SK-N-MC (cell line): ENCODE data around the gene NUDT9.
"Not testable (repeated sequence)": the region's sequence is repeated elsewhere in the genome, so short reads cannot be mapped to it uniquely, and the experiment has no call there.

ENCODE experiments used
- DNase-seq: peaks from one replicate; pipeline ENCODE4 v3.0.0-alpha.2; 2011; ENCODE audit warnings: low read depth, low spot score
- H3K27ac ChIP-seq: fragments of 200-600 bp; sonication (generic); 2 replicates; pipeline ENCODE4 v1.5.1; 2016; ENCODE audit warnings: mixed run types
- H3K36me3 ChIP-seq: fragments of 200-600 bp; sonication (generic); 2 replicates; pipeline ENCODE4 v1.6.1; 2017; ENCODE audit warnings: antibody characterized with exemption, low read length, mixed read lengths; ENCODE audit not compliant: insufficient read depth
- H3K4me3 ChIP-seq: fragments of 200-600 bp; sonication (generic); 2 replicates; pipeline ENCODE4 v1.5.1; 2016
- H3K9ac ChIP-seq: fragments of 200-600 bp; sonication (generic); 2 replicates; pipeline ENCODE4 v1.8.0; 2017; ENCODE audit warnings: mixed run types, mixed read lengths; ENCODE audit not compliant: insufficient read length
- H3K9me3 ChIP-seq: fragments of 200-600 bp; sonication (generic); 2 replicates; pipeline ENCODE4 v1.6.1; 2017; ENCODE audit warnings: low read depth, mild to moderate bottlenecking, antibody characterized with exemption, low read length, moderate library complexity, mixed read lengths
- EZH2 ChIP-seq: fragments of 200-600 bp; sonication (generic); IDR thresholded peaks from one replicate; pipeline ENCODE4 v1.6.1; 2017; ENCODE audit warnings: antibody characterized with exemption
- FOXP2 ChIP-seq: optimal IDR thresholded peaks from 2 replicates; pipeline ENCODE3; 2011; ENCODE audit warnings: mild to moderate bottlenecking, moderate library complexity; ENCODE audit not compliant: insufficient read depth; ENCODE audit errors: extremely low read length, control extremely low read depth
- POLR2AphosphoS5 ChIP-seq: IDR thresholded peaks from 2 replicates; pipeline ENCODE4 v1.6.1; 2012; ENCODE audit warnings: mild to moderate bottlenecking, low read depth, low read length, borderline replicate concordance

NUDT9 gene

GRCh38 chr4:87490664-87491369, 68.4 kb downstream of the NUDT9 start:
- Histone ChIP-seq H3K27ac (no peak overlapping the region), H3K9ac (no peak overlapping the region), H3K9me3 (no peaks in the 10 kb centered on the region), H3K36me3 (no peaks in the 10 kb centered on the region), H3K4me3 (no peak overlapping the region)
- TF ChIP-seq EZH2 (no peak), POLR2AphosphoS5 (no peak), FOXP2 (no peak)
- no peak for DNase-seq

GRCh38 chr4:87491436-87491835, 69.1 kb downstream of the NUDT9 start:
- no peak overlapping the region for H3K27ac ChIP-seq
- no peak overlapping the region for H3K4me3 ChIP-seq
- H3K36me3 ChIP-seq, result no peaks in the 10 kb centered on the region
- H3K9me3 ChIP-seq, result no peaks in the 10 kb centered on the region
- TF ChIP-seq EZH2, result no peak
- no peak for TF ChIP-seq FOXP2
- no peak for TF ChIP-seq POLR2AphosphoS5
- H3K9ac ChIP-seq, result no peak overlapping the region
- DNase-seq, result no peak

- not testable (repeated sequence) for H3K9ac ChIP-seq, H3K9me3 ChIP-seq, DNase-seq, H3K36me3 ChIP-seq, H3K4me3 ChIP-seq, H3K27ac ChIP-seq
These were observed 69.5 kb downstream of the NUDT9 start for GRCh38 chr4:87491851-87492250.

- no peak for DNase-seq
- Histone ChIP-seq H3K9me3 (no peaks in the 10 kb centered on the region), H3K4me3 (no peak overlapping the region), H3K27ac (no peak overlapping the region), H3K36me3 (no peaks in the 10 kb centered on the region), H3K9ac (no peak overlapping the region)
- no peak for TF ChIP-seq POLR2AphosphoS5
- no peak for TF ChIP-seq EZH2
- TF ChIP-seq FOXP2, result no peak
These were observed 70.7 kb downstream of the NUDT9 start for GRCh38 chr4:87493115-87493514.

GRCh38 chr4:87497159-87497558, 74.8 kb downstream of the NUDT9 start:
- Histone ChIP-seq H3K27ac (no peak overlapping the region), H3K9ac (no peak overlapping the region), H3K36me3 (no peaks in the 10 kb centered on the region), H3K9me3 (no peaks in the 10 kb centered on the region), H3K4me3 (no peak overlapping the region)
- DNase-seq, result no peak
- TF ChIP-seq EZH2 (no peak), FOXP2 (no peak), POLR2AphosphoS5 (no peak)

- H3K9me3 ChIP-seq, result no peaks in the 10 kb centered on the region
- H3K36me3 ChIP-seq, result no peaks in the 10 kb centered on the region
- H3K4me3 ChIP-seq, result no peak overlapping the region
- no peak for DNase-seq
- H3K27ac ChIP-seq, result no peak overlapping the region
- TF ChIP-seq POLR2AphosphoS5 (no peak), FOXP2 (no peak), EZH2 (no peak)
- no peak overlapping the region for H3K9ac ChIP-seq
These were observed 75.2 kb downstream of the NUDT9 start for GRCh38 chr4:87497578-87497977.

GRCh38 chr4:87498446-87498900, 76.1 kb downstream of the NUDT9 start:
- DNase-seq, result no peak
- H3K9me3 ChIP-seq, result no peaks in the 10 kb centered on the region
- H3K36me3 ChIP-seq, result no peaks in the 10 kb centered on the region
- H3K9ac ChIP-seq, result no peak overlapping the region
- no peak overlapping the region for H3K4me3 ChIP-seq
- no peak for TF ChIP-seq EZH2
- H3K27ac ChIP-seq, result no peak overlapping the region

GRCh38 chr4:87499403-87500091, 77.2 kb downstream of the NUDT9 start:
- Histone ChIP-seq H3K27ac (no peak overlapping the region), H3K9me3 (no peaks in the 10 kb centered on the region), H3K4me3 (no peak overlapping the region), H3K9ac (no peak overlapping the region), H3K36me3 (no peaks in the 10 kb centered on the region)
- TF ChIP-seq EZH2 (no peak), POLR2AphosphoS5 (no peak), FOXP2 (no peak)
- no peak for DNase-seq

- Histone ChIP-seq H3K27ac (no peak overlapping the region), H3K36me3 (no peaks in the 10 kb centered on the region), H3K9me3 (no peaks in the 10 kb centered on the region), H3K9ac (no peak overlapping the region), H3K4me3 (no peak overlapping the region)
- TF ChIP-seq FOXP2 (no peak), POLR2AphosphoS5 (no peak), EZH2 (no peak)
- DNase-seq, result no peak
These were observed 77.7 kb downstream of the NUDT9 start for GRCh38 chr4:87500092-87500462.
